Measurements from ENCODE around the gene NQO1.

NQO1 gene

DNA sequence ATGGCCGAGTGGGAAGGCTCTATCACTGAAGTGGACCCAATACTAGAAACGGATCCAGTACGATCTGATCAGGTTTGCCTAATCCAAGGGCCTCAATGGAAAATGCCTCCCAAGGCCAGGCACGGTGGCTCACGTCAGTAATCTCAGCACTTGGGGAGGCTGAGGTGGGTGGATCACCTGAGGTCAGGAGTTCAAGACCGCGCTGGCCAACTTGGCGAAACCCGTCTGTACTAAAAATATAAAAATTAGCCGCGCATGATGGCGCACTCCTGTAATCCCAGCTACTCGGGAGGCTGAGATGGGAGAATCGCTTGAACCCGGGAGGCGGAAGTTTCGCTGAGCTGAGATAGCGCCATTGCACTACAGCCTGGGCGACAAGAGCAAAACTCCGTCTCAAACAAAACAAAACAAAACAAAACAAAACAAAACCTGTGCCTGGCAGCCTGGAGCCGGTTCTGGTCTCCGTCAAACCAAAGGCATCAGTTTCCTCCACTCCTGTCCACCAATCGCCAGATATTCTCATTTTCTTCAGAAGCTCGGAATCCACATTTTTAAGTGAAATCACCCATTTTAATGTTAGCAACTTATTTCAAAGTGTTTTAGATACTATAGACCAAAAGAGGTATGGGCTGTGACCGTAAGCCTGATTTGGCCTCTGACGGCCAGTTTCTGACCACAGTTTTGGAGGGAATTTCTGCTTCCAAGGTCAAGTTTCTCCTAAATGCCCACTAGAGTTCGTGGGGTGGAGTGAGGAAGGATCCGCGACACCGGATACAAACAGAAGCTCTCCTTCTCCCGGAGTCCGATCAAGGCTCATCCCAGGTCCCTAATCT, 664 bp downstream of the NQO1 start:
- Histone ChIP-seq H3F3A (ENCODE audit: insufficient read depth, low read length) (no peaks in the 10 kb centered on the region), H3K9me3 (ENCODE audit: low read length) (no peaks in the 10 kb centered on the region), H3K4me2 (ENCODE audit: low read length) (peak overlapping the region; percentile 80), H3K4me3 (ENCODE audit: low read depth, low read length, poor library complexity, severe bottlenecking) (peak overlapping the region; percentile 65), H4K20me1 (ENCODE audit: insufficient read depth, low read length) (no peaks in the 10 kb centered on the region), H3K4me1 (ENCODE audit: insufficient read depth, low read length, severe bottlenecking) (peaks cover 26% of the 10 kb centered on the region), H3K27ac (ENCODE audit: low read depth, low read length, poor library complexity, severe bottlenecking) (peak overlapping the region; percentile 74), H3K9ac (ENCODE audit: low read length) (peak overlapping the region; percentile 78), H3K27me3 (ENCODE audit: insufficient read depth, low read length) (no peaks in the 10 kb centered on the region), H3K79me2 (ENCODE audit: insufficient read depth, low read length) (no peaks in the 10 kb centered on the region), H2AFZ (ENCODE audit: low read length) (peak overlapping the region; percentile 25; the same call in 1 of the 2 replicates), H3K36me3 (ENCODE audit: insufficient read depth, low read length) (no peaks in the 10 kb centered on the region), H3K9me2 (ENCODE audit: low read depth, low read length) (no peaks in the 10 kb centered on the region)
- TF ChIP-seq, protein P1, sequence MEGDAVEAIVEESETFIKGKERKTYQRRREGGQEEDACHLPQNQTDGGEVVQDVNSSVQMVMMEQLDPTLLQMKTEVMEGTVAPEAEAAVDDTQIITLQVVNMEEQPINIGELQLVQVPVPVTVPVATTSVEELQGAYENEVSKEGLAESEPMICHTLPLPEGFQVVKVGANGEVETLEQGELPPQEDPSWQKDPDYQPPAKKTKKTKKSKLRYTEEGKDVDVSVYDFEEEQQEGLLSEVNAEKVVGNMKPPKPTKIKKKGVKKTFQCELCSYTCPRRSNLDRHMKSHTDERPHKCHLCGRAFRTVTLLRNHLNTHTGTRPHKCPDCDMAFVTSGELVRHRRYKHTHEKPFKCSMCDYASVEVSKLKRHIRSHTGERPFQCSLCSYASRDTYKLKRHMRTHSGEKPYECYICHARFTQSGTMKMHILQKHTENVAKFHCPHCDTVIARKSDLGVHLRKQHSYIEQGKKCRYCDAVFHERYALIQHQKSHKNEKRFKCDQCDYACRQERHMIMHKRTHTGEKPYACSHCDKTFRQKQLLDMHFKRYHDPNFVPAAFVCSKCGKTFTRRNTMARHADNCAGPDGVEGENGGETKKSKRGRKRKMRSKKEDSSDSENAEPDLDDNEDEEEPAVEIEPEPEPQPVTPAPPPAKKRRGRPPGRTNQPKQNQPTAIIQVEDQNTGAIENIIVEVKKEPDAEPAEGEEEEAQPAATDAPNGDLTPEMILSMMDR (IDR thresholded peaks at IDR 0.05; ENCODE audit: low read length), result no peak
- no peak for TF ChIP-seq EZH2 (IDR thresholded peaks at IDR 0.05; ENCODE audit: borderline replicate concordance, low read length)

DNA sequence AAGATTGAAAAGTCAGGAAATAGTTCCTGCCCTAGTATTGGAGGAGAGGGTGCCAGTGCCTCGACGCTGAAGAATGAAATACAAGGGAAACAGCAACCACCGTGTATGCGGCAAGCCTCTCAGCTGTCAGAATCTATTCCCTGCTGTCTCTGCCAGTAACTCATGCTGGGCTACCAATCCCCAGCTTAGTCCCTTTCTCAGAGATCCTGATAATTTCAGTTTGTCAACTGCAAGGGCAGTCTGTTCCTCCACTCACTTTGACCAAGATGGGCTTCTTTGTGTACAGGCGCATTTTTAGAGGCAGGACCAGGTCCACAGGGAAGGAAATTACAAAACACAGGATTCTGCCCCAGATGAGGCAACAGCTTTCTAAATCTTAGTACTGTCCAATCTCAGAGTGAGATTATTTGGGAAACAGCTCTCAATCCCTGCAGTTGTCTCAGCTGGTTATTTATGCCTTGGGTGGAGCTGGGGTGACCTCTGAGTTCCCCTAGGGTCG, 1.3 kb downstream of the NQO1 start:
- Histone ChIP-seq H3K4me1 (ENCODE audit: insufficient read depth, low read length, severe bottlenecking) (peaks cover 26% of the 10 kb centered on the region), H3F3A (ENCODE audit: insufficient read depth, low read length) (no peaks in the 10 kb centered on the region), H3K4me3 (ENCODE audit: low read depth, low read length, poor library complexity, severe bottlenecking) (peak overlapping the region; percentile 65), H3K27ac (ENCODE audit: low read depth, low read length, poor library complexity, severe bottlenecking) (peak overlapping the region; percentile 47), H2AFZ (ENCODE audit: low read length) (no peak overlapping the region), H3K9ac (ENCODE audit: low read length) (0 out of 2 replicates have a peak overlapping the region, but pooled peaks have one; percentile 8), H3K9me2 (ENCODE audit: low read depth, low read length) (no peaks in the 10 kb centered on the region), H3K79me2 (ENCODE audit: insufficient read depth, low read length) (no peaks in the 10 kb centered on the region), H4K20me1 (ENCODE audit: insufficient read depth, low read length) (no peaks in the 10 kb centered on the region), H3K36me3 (ENCODE audit: insufficient read depth, low read length) (no peaks in the 10 kb centered on the region), H3K9me3 (ENCODE audit: low read length) (no peaks in the 10 kb centered on the region), H3K4me2 (ENCODE audit: low read length) (peak overlapping the region; percentile 39; the same call in 1 of the 2 replicates), H3K27me3 (ENCODE audit: insufficient read depth, low read length) (no peaks in the 10 kb centered on the region)
- TF ChIP-seq EZH2 (IDR thresholded peaks at IDR 0.05; ENCODE audit: borderline replicate concordance, low read length), result no peak
- TF ChIP-seq, protein P1 (IDR thresholded peaks at IDR 0.05; ENCODE audit: low read length), result no peak

DNA sequence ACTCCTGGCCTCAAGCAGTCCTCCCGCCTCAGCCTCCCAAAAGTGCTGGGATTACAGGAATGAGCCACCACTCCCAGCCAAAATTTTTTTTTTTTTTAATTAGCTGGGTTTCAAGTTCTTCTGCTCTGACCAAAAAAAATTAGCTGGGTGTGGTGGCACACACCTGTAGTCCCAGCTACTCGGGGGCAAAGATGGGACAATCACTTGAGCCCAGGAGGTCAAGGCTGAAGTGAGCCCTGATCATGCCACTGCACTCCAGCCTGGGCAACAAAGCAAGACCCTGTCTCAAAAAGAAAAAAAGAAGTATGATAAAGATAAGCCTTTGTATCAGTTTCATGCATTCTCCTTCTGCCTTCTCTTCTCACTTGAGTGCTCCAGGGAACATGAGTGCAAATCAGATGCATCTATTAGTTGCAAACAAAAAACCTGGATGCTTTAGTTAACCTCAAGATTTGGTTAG, 1.9 kb downstream of the NQO1 start:
- no peak overlapping the region for H3K4me2 ChIP-seq (ENCODE audit: low read length)
- no peak overlapping the region for H3K4me3 ChIP-seq (ENCODE audit: low read depth, low read length, poor library complexity, severe bottlenecking)
- no peaks in the 10 kb centered on the region for H3K9me3 ChIP-seq (ENCODE audit: low read length)
- peaks cover 26% of the 10 kb centered on the region for H3K4me1 ChIP-seq (ENCODE audit: insufficient read depth, low read length, severe bottlenecking)
- no peaks in the 10 kb centered on the region for H3K9me2 ChIP-seq (ENCODE audit: low read depth, low read length)
- H3K27ac ChIP-seq (ENCODE audit: low read depth, low read length, poor library complexity, severe bottlenecking), result no peak overlapping the region
- TF ChIP-seq, protein P1 (IDR thresholded peaks at IDR 0.05; ENCODE audit: low read length), result no peak
- no peak for TF ChIP-seq EZH2 (IDR thresholded peaks at IDR 0.05; ENCODE audit: borderline replicate concordance, low read length)
- H3K9ac ChIP-seq (ENCODE audit: low read length), result no peak overlapping the region
- H3K36me3 ChIP-seq (ENCODE audit: insufficient read depth, low read length), result no peaks in the 10 kb centered on the region
- H2AFZ ChIP-seq (ENCODE audit: low read length), result no peak overlapping the region
- H4K20me1 ChIP-seq (ENCODE audit: insufficient read depth, low read length), result no peaks in the 10 kb centered on the region
- no peaks in the 10 kb centered on the region for H3K79me2 ChIP-seq (ENCODE audit: insufficient read depth, low read length)
- H3K27me3 ChIP-seq (ENCODE audit: insufficient read depth, low read length), result no peaks in the 10 kb centered on the region
- no peaks in the 10 kb centered on the region for H3F3A ChIP-seq (ENCODE audit: insufficient read depth, low read length)
